ENCODE measurements around the gene JUNB. TPM values are rescaled to one million over a fixed set of nuclear protein-coding genes. Genes with fewer than 3 reads are reported as not detected.

The JUNB gene
- polyA plus RNA-seq, 1 donor (not counting 4 experiments of a cell fraction or from before 2014, with no cell fraction given), result 40.8 TPM

DNA sequence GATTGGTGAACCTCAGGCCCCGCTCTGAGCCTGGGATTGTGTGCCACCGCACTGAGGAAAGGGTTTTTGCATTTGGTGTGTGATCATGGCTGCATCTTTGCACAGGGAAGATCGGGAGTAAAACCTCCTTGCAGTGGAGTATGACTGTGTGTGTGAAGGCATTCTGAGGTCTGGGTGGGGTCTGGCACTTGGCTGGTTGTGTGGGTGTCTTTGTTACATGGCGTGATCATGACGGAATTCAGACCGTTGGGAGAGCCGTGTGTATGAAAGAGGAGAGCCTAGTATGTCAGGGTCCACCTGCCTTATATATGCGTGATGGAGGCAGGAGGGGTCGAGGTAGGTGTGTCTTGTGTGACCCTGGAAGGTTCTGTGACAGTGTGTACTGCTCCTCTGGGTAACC is 40.4 kb upstream of the JUNB start:
- peaks cover 7 to 14% of the 10 kb centered on the region in 2 experiments for H3K36me3 ChIP-seq (ENCODE audit: control insufficient read depth in 2 of 2, extremely low read depth in 1 of 2, insufficient read depth in 2 of 2, low read length in 2 of 2)
- DNase-seq (ENCODE audit: low read depth, low spot score) (no peak), FAIRE-seq (no peak)
- no peaks in the 10 kb centered on the region for H3K9me1 ChIP-seq (ENCODE audit: control insufficient read depth, extremely low read depth, insufficient read depth, low read length)
- TF ChIP-seq, protein P1, sequence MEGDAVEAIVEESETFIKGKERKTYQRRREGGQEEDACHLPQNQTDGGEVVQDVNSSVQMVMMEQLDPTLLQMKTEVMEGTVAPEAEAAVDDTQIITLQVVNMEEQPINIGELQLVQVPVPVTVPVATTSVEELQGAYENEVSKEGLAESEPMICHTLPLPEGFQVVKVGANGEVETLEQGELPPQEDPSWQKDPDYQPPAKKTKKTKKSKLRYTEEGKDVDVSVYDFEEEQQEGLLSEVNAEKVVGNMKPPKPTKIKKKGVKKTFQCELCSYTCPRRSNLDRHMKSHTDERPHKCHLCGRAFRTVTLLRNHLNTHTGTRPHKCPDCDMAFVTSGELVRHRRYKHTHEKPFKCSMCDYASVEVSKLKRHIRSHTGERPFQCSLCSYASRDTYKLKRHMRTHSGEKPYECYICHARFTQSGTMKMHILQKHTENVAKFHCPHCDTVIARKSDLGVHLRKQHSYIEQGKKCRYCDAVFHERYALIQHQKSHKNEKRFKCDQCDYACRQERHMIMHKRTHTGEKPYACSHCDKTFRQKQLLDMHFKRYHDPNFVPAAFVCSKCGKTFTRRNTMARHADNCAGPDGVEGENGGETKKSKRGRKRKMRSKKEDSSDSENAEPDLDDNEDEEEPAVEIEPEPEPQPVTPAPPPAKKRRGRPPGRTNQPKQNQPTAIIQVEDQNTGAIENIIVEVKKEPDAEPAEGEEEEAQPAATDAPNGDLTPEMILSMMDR (optimal IDR thresholded peaks at IDR 0.05 in 1 of 3, IDR thresholded peaks at IDR 0.05 in 1 of 3, conservative IDR thresholded peaks at IDR 0.05 in 1 of 3; ENCODE audit: extremely low read depth in 1 of 3, insufficient read depth in 2 of 3, low read length in 3 of 3), result no peak
- no peak for TF ChIP-seq EZH2 (IDR thresholded peaks at IDR 0.05; ENCODE audit: low read length)
- no peak overlapping the region for H3K27ac ChIP-seq (ENCODE audit: control insufficient read depth, insufficient read depth, low read length)
- no peaks in the 10 kb centered on the region for H3K9me3 ChIP-seq (ENCODE audit: control insufficient read depth, low read depth, low read length)
- no peaks in the 10 kb centered on the region for H4K20me1 ChIP-seq (ENCODE audit: control insufficient read depth, extremely low read depth, insufficient read depth, low read length)
- H2AFZ ChIP-seq (ENCODE audit: control insufficient read depth, low read length), result no peak overlapping the region
- peaks cover 21% of the 10 kb centered on the region for H3K4me1 ChIP-seq (ENCODE audit: control insufficient read depth, extremely low read depth, insufficient read depth, low read length)
- peaks cover 24% of the 10 kb centered on the region for H3K27me3 ChIP-seq (ENCODE audit: control insufficient read depth, extremely low read depth, insufficient read depth, low read length)
- dilution Hi-C loops (cut with MboI; ENCODE audit: extremely low pct_ligation_motif_present, low sequenced_read_pairs), result no loop called here
- H3K9ac ChIP-seq (ENCODE audit: control insufficient read depth, extremely low read depth, insufficient read depth, low read length), result no peak overlapping the region
- H3K4me2 ChIP-seq (ENCODE audit: control insufficient read depth, extremely low read depth, insufficient read depth, low read depth, low read length), result peak overlapping the region; percentile 87
- H3K79me2 ChIP-seq (ENCODE audit: control insufficient read depth, insufficient read depth, low read length), result no peaks in the 10 kb centered on the region
- H3K4me3 ChIP-seq (ENCODE audit: control insufficient read depth in 2 of 3, extremely low read depth in 1 of 3, insufficient read depth in 2 of 3, low read depth in 1 of 3, low read length in 3 of 3), result no peak overlapping the region

DNA sequence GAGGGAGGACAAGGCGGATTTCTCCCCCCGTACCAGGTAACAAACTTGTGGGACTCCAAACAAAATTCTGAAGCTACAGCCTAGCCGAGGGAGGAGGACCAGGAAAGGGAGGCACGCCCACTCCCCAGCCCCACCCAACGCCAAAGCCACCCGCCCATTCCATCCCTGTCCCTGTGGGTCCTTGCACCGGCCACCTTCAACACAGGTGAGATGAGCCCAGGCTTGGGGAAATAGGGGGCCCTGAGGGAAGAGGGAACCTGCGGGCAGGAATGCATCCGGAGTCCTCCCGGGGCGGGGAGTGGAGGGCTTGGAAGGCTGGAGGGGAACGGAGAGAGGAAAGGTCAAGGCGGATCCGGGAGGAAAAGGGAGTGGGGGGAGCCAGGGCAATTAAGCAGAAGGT is 39.7 kb upstream of the JUNB start, which contains the start of gene BEST2:
BEST2 (plus strand) TSS at position 157 of the 400 bp plus-strand sequence. CDS start 802 bp downstream, outside the sequence.
- H3K79me2 ChIP-seq (ENCODE audit: control insufficient read depth, insufficient read depth, low read length), result no peaks in the 10 kb centered on the region

More for the DNA sequence above, 39.7 kb upstream of the JUNB start, which contains the start of gene BEST2:
- no peaks in the 10 kb centered on the region for H3K9me1 ChIP-seq (ENCODE audit: control insufficient read depth, extremely low read depth, insufficient read depth, low read length)
- H3K27me3 ChIP-seq (ENCODE audit: control insufficient read depth, extremely low read depth, insufficient read depth, low read length), result peaks cover 24% of the 10 kb centered on the region
- peaks cover 7% of the 10 kb centered on the region in 2 experiments for H3K36me3 ChIP-seq (ENCODE audit: control insufficient read depth in 2 of 2, extremely low read depth in 1 of 2, insufficient read depth in 2 of 2, low read length in 2 of 2)
- no peaks in the 10 kb centered on the region for H4K20me1 ChIP-seq (ENCODE audit: control insufficient read depth, extremely low read depth, insufficient read depth, low read length)
- H3K4me2 ChIP-seq (ENCODE audit: control insufficient read depth, extremely low read depth, insufficient read depth, low read depth, low read length), result peak within 1 kb of the TSS; percentile 87
- dilution Hi-C loops (cut with MboI; ENCODE audit: extremely low pct_ligation_motif_present, low sequenced_read_pairs), result no loop called here
- TF ChIP-seq EZH2 (IDR thresholded peaks at IDR 0.05; ENCODE audit: low read length), result no peak
- TF ChIP-seq, protein P1 (optimal IDR thresholded peaks at IDR 0.05 in 1 of 3, IDR thresholded peaks at IDR 0.05 in 1 of 3, conservative IDR thresholded peaks at IDR 0.05 in 1 of 3; ENCODE audit: extremely low read depth in 1 of 3, insufficient read depth in 2 of 3, low read length in 3 of 3), result no peak
- H3K4me3 ChIP-seq (ENCODE audit: control insufficient read depth in 2 of 3, extremely low read depth in 1 of 3, insufficient read depth in 2 of 3, low read depth in 1 of 3, low read length in 3 of 3), result no peak within 1 kb of the TSS
- no peak within 1 kb of the TSS for H3K27ac ChIP-seq (ENCODE audit: control insufficient read depth, insufficient read depth, low read length)
- H3K9me3 ChIP-seq (ENCODE audit: control insufficient read depth, low read depth, low read length), result no peaks in the 10 kb centered on the region
- no peak for FAIRE-seq
- H2AFZ ChIP-seq (ENCODE audit: control insufficient read depth, low read length), result no peak within 1 kb of the TSS
- no peak within 1 kb of the TSS for H3K9ac ChIP-seq (ENCODE audit: control insufficient read depth, extremely low read depth, insufficient read depth, low read length)
- H3K4me1 ChIP-seq (ENCODE audit: control insufficient read depth, extremely low read depth, insufficient read depth, low read length), result peaks cover 21% of the 10 kb centered on the region
- no peak for DNase-seq (ENCODE audit: low read depth, low spot score)

Measured in keratinocyte (primary cell).